Calu3 (cell line): ENCODE data around the gene TIGAR. TPM values are rescaled to one million over a fixed set of nuclear protein-coding genes. Genes with fewer than 3 reads are reported as not detected.

Source experiments
- BruUV-seq: library from RNA; stranded (reverse); fragments of 400-500 nt; replicated peaks from 2 replicates; lab custom pipeline; 2021; lab: Mats Ljungman, UMichigan
- CTCF ChIA-PET: fragments of 300-600 bp; sonication (Branson Sonifier 250); formaldehyde crosslinking; loops from one replicate; lab custom pipeline; 2022; ENCODE audit warnings: antibody characterized with exemption; lab: Charles Lee
- DNase-seq: peaks from one replicate; pipeline ENCODE4 v3.0.0; 2022
- H3K27ac Mint-ChIP-seq: one replicate; pipeline ENCODE4 v1.8.0; 2022; ENCODE audit warnings: mixed read lengths; ENCODE audit not compliant: unreplicated experiment
- H3K27me3 Mint-ChIP-seq: one replicate; pipeline ENCODE4 v1.8.0; 2022; ENCODE audit warnings: mixed read lengths; ENCODE audit not compliant: unreplicated experiment
- H3K36me3 Mint-ChIP-seq: one replicate; pipeline ENCODE4 v1.8.0; 2022; ENCODE audit warnings: mild to moderate bottlenecking, moderate library complexity, mixed read lengths; ENCODE audit not compliant: insufficient read depth, unreplicated experiment
- H3K4me1 Mint-ChIP-seq: one replicate; pipeline ENCODE4 v1.8.0; 2022; ENCODE audit warnings: mild to moderate bottlenecking, low read depth, mixed read lengths; ENCODE audit not compliant: unreplicated experiment
- H3K4me3 Mint-ChIP-seq: one replicate; pipeline ENCODE4 v1.8.0; 2022; ENCODE audit warnings: mild to moderate bottlenecking, low read depth, moderate library complexity, mixed read lengths; ENCODE audit not compliant: unreplicated experiment
- H3K9me3 Mint-ChIP-seq: one replicate; pipeline ENCODE4 v1.8.0; 2022; ENCODE audit warnings: low read depth, mixed read lengths; ENCODE audit not compliant: unreplicated experiment
- intact Hi-C: fragments of 100-400 bp; cut with micrococcal nuclease; formaldehyde crosslinking; loops from one replicate; pipeline ENCODE4 v1.10.0; 2022; ENCODE audit not compliant: unreplicated experiment
- total RNA-seq: library from RNA; stranded (reverse); gene quantifications from 2 replicates; pipeline ENCODE4 v1.2.3, GENCODE V29; 2022
- TF ChIP-seq, protein P1 (sequence below): fragments of 200-600 bp; IDR thresholded peaks from one replicate; pipeline ENCODE4 v1.8.0; 2022; ENCODE audit warnings: antibody characterized with exemption; ENCODE audit not compliant: unreplicated experiment

TIGAR gene
- total RNA-seq, 1 experiment from 2014 or later = 15.9 TPM

DNA sequence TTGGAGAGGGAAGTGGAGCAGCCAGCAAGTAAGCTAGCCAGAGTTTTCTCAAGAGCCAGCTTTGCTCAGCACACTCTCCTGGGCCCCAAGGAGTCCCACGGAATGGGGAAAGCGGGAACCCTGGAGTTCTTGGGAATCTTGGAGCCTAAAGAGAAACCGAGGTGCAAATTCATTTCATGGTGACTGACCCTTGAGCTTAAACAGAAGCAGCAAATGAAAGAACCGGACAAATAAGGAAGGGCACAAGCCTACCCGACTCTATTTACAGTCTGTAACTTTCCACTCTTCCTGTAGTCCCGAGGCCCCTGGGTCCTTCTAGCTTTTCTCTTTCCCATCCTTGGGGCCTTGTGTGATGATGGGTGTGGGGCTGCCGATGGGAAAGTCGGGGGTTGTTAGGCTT lies 18.1 kb upstream of the TIGAR start:
- TF ChIP-seq, protein P1, sequence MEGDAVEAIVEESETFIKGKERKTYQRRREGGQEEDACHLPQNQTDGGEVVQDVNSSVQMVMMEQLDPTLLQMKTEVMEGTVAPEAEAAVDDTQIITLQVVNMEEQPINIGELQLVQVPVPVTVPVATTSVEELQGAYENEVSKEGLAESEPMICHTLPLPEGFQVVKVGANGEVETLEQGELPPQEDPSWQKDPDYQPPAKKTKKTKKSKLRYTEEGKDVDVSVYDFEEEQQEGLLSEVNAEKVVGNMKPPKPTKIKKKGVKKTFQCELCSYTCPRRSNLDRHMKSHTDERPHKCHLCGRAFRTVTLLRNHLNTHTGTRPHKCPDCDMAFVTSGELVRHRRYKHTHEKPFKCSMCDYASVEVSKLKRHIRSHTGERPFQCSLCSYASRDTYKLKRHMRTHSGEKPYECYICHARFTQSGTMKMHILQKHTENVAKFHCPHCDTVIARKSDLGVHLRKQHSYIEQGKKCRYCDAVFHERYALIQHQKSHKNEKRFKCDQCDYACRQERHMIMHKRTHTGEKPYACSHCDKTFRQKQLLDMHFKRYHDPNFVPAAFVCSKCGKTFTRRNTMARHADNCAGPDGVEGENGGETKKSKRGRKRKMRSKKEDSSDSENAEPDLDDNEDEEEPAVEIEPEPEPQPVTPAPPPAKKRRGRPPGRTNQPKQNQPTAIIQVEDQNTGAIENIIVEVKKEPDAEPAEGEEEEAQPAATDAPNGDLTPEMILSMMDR = no peak
- no peak for DNase-seq
- CTCF ChIA-PET = interaction anchor here (0.6 kb wide), 1 partner anchor 1282 kb away, joined by 3 read pairs; no protein-coding TSS in a partner anchor
- Mint-ChIP-seq H3K27me3 (peaks cover 99% of the 10 kb centered on the region), H3K9me3 (no peaks in the 10 kb centered on the region), H3K4me3 (no peak overlapping the region), H3K4me1 (peaks cover 6% of the 10 kb centered on the region), H3K27ac (no peak overlapping the region), H3K36me3 (no peaks in the 10 kb centered on the region)
- no TSS peak for BruUV-seq
- intact Hi-C loops = loop anchor here (10.0 kb wide), 1 partner anchor 702 kb away; no protein-coding TSS in a partner anchor

DNA sequence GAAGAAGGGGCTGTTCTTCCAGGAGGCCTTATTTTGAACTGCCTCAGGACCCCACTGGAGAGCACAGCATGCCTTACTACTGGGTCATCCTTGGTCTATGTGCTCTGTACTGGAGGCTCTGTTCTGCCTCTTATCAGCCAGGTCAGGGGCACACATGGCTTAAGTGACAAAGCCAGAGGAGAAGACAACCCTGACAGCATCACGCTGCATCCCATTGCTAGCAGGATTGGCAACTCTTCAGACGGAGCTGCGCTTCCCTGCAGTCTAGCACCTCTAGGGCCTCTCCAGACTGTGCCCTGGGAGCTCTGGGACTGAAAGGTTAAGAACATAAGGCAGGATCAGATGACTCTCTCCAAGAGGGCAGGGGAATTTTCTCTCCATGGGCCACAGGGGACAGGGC lies 17.3 kb upstream of the TIGAR start:
- Mint-ChIP-seq H3K27me3 (peaks cover 91% of the 10 kb centered on the region), H3K27ac (no peak overlapping the region), H3K9me3 (no peaks in the 10 kb centered on the region), H3K4me3 (no peak overlapping the region), H3K4me1 (peaks cover 14% of the 10 kb centered on the region), H3K36me3 (no peaks in the 10 kb centered on the region)
- CTCF ChIA-PET = no interaction called here
- BruUV-seq = no TSS peak
- DNase-seq = no peak
- intact Hi-C loops = loop anchor here (10.0 kb wide), 1 partner anchor 701 kb away; no protein-coding TSS in a partner anchor
- TF ChIP-seq, protein P1 = no peak

DNA sequence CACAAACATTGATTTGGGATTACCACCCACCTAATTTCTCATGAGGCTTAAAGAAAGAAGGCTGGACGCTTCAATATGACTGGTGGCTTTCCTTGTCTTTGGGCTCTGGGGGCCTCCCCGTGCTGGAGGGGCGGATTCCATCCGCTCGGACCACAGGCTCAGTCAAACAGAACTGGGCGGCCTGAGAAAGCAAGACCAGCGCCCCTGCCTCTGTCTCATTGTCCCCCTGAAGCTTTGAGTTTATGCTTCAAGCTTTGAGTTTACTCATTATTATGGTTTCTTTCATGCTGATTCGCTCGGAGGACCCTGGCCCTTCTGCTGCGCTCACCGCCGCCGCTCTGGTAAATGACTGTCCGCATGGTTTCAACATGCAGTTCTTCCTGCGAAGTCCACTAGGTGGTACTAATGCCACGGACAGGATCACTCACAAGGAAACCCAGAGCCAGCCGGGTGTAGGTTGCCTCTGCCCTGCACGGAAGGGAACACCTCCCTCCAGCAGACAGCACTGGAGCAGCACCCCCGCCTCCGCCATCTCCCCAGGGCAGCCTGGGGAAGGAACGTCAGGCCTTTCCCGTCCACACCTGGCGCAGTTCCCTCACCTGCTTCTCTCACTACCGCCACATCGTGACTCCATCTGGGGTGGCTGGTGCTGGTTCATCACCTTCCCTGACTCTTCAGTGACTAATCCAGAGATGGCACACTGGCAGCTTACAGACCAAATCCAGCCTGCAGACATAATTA lies 13.2 kb upstream of the TIGAR start:
- H3K27ac Mint-ChIP-seq = peak overlapping the region; percentile 18
- peaks cover 16% of the 10 kb centered on the region for H3K4me1 Mint-ChIP-seq
- no TSS peak for BruUV-seq
- no peaks in the 10 kb centered on the region for H3K36me3 Mint-ChIP-seq
- TF ChIP-seq, protein P1 = peak; percentile 81
- H3K27me3 Mint-ChIP-seq = peaks cover 51% of the 10 kb centered on the region
- no peaks in the 10 kb centered on the region for H3K9me3 Mint-ChIP-seq
- intact Hi-C loops = loop anchor here (1.0 to 10.0 kb wide), 3 partner anchors 46 to 697 kb away; no protein-coding TSS in a partner anchor
- peak; percentile 85 for DNase-seq
- CTCF ChIA-PET = interaction anchor here (0.6 kb wide), 1 partner anchor 451 kb away, joined by 3 read pairs; no protein-coding TSS in a partner anchor
- H3K4me3 Mint-ChIP-seq = peak overlapping the region; percentile 54

DNA sequence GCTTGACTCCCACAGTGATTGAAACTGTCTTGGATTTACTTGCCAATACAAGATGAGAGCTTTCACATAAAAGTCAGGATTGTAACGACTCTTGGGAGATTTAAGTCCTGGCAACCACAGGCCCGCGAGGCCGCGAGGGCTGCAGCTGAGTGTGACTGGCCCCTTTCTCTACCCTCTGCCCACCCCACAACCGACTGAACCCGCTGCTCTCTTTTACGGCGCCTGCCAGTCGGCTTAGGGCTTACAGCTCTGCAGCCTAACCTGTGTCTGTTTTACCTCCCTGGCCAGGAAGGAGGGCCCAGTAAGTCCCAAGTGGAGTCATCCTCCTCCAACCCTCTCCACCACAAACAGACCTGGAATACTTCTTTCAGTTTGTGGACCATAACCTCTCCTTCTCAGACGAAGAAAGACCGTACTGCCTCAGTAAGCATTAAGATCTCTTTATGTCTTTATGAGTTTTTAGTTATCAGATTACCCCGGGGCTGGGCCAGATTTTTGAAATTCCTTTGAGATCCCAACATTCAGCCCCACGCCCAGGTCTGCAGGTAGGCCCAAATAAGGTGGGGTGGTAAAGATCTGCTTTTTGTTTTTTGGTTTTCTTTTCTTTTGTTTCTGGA lies 12.6 kb upstream of the TIGAR start:
- Mint-ChIP-seq H3K9me3 (no peaks in the 10 kb centered on the region), H3K36me3 (no peaks in the 10 kb centered on the region), H3K27ac (no peak overlapping the region), H3K4me3 (peak overlapping the region; percentile 54), H3K4me1 (peaks cover 16% of the 10 kb centered on the region), H3K27me3 (peaks cover 46% of the 10 kb centered on the region)
- CTCF ChIA-PET = interaction anchor here (0.6 kb wide), 1 partner anchor 450 kb away, joined by 3 read pairs; no protein-coding TSS in a partner anchor
- intact Hi-C loops = loop anchor here (1.0 to 10.0 kb wide), 3 partner anchors 45 to 696 kb away; no protein-coding TSS in a partner anchor
- TF ChIP-seq, protein P1 = no peak
- BruUV-seq = no TSS peak
- DNase-seq = no peak
